Osteoblast (primary cell): ENCODE results near the gene GAN. TPM values are rescaled to one million over a fixed set of nuclear protein-coding genes. Genes with fewer than 3 reads are reported as not detected.

Experiments
- DNase-seq: peaks from one replicate; pipeline ENCODE4 v3.0.0; 2011; ENCODE audit warnings: low spot score, mixed read lengths; ENCODE audit not compliant: insufficient read length; ENCODE audit errors: missing footprints
- H2AFZ ChIP-seq: 2 replicates; pipeline ENCODE4 v1.6.0; 2011; ENCODE audit warnings: mild to moderate bottlenecking, low read length
- H3K27ac ChIP-seq: 2 replicates; pipeline ENCODE4 v1.5.1; 2011; ENCODE audit warnings: mild to moderate bottlenecking, low read depth, low read length, moderate library complexity
- H3K27me3 ChIP-seq: 2 replicates; pipeline ENCODE4 v1.6.0; 2012; ENCODE audit warnings: mild to moderate bottlenecking, control low read depth, inconsistent platforms, low read length, moderate library complexity; ENCODE audit not compliant: insufficient read depth
- H3K36me3 ChIP-seq: 2 replicates; pipeline ENCODE4 v1.5.1; 2011; ENCODE audit warnings: mild to moderate bottlenecking, low read length, control low read depth, moderate library complexity; ENCODE audit not compliant: insufficient read depth
- H3K4me1 ChIP-seq: 2 replicates; pipeline ENCODE4 v1.5.1; 2011; ENCODE audit warnings: mild to moderate bottlenecking, low read length, control low read depth, moderate library complexity; ENCODE audit not compliant: insufficient read depth
- H3K4me2 ChIP-seq: 2 replicates; pipeline ENCODE4 v1.6.0; 2011; ENCODE audit warnings: mild to moderate bottlenecking, low read length; ENCODE audit not compliant: insufficient read depth
- H3K4me3 ChIP-seq: fragments of 200-600 bp; sonication (generic); 3 replicates; pipeline ENCODE4 v1.5.1; 2012; ENCODE audit warnings: mild to moderate bottlenecking, low read length, inconsistent platforms; ENCODE audit not compliant: insufficient read depth
- H3K79me2 ChIP-seq: 2 replicates; pipeline ENCODE4 v1.6.0; 2012; ENCODE audit warnings: mild to moderate bottlenecking, low read length, control low read depth, inconsistent platforms; ENCODE audit not compliant: insufficient read depth
- H3K9me3 ChIP-seq: 2 replicates; pipeline ENCODE4 v1.5.1; 2011; ENCODE audit warnings: low read depth, low read length, control low read depth
- H4K20me1 ChIP-seq: 2 replicates; pipeline ENCODE4 v1.6.0; 2012; ENCODE audit warnings: mild to moderate bottlenecking, low read length, control low read depth; ENCODE audit not compliant: insufficient read depth
- total RNA-seq: library from RNA; depleted of rRNA; stranded (reverse); fragments of >200 nt; gene quantifications from 2 replicates; pipeline ENCODE4 v1.2.3, GENCODE V29; 2012
- TF ChIP-seq, protein P1 (sequence below): IDR thresholded peaks from 2 replicates; pipeline ENCODE4 v1.5.1; 2011; ENCODE audit warnings: mild to moderate bottlenecking, low read depth, low read length, moderate library complexity; ENCODE audit errors: extremely low read depth

The GAN gene
- total RNA-seq, 1 donor: 10.9 TPM

DNA sequence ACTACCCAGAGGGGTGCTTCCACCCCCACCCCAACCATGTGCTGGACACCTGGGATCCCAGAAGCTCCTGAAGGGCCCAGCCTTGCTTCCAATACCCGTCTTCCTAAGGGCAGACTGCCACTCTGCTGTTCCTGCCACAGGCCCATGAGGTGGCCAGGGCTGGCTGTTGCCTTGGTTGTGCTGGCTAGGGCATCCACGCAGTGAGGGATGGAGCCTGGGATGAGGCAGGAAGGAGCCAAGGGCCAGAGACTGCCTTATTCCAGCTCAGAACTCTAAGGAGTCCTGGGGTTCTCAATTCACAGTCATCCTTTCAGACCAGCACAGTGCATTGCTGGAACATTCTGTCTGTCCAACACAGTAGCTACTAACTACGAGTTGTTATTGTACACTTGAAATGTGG is 38.4 kb upstream of the GAN start:
- H3K36me3 ChIP-seq: no peaks in the 10 kb centered on the region
- no peak overlapping the region for H3K4me2 ChIP-seq
- no peak overlapping the region for H3K4me3 ChIP-seq
- no peak overlapping the region for H3K27ac ChIP-seq
- H3K9me3 ChIP-seq: no peaks in the 10 kb centered on the region
- no peak overlapping the region for H2AFZ ChIP-seq
- H3K4me1 ChIP-seq: no peaks in the 10 kb centered on the region
- TF ChIP-seq, protein P1, sequence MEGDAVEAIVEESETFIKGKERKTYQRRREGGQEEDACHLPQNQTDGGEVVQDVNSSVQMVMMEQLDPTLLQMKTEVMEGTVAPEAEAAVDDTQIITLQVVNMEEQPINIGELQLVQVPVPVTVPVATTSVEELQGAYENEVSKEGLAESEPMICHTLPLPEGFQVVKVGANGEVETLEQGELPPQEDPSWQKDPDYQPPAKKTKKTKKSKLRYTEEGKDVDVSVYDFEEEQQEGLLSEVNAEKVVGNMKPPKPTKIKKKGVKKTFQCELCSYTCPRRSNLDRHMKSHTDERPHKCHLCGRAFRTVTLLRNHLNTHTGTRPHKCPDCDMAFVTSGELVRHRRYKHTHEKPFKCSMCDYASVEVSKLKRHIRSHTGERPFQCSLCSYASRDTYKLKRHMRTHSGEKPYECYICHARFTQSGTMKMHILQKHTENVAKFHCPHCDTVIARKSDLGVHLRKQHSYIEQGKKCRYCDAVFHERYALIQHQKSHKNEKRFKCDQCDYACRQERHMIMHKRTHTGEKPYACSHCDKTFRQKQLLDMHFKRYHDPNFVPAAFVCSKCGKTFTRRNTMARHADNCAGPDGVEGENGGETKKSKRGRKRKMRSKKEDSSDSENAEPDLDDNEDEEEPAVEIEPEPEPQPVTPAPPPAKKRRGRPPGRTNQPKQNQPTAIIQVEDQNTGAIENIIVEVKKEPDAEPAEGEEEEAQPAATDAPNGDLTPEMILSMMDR: no peak
- H3K27me3 ChIP-seq: no peaks in the 10 kb centered on the region
- H3K79me2 ChIP-seq: no peaks in the 10 kb centered on the region
- no peaks in the 10 kb centered on the region for H4K20me1 ChIP-seq
- no peak for DNase-seq

DNA sequence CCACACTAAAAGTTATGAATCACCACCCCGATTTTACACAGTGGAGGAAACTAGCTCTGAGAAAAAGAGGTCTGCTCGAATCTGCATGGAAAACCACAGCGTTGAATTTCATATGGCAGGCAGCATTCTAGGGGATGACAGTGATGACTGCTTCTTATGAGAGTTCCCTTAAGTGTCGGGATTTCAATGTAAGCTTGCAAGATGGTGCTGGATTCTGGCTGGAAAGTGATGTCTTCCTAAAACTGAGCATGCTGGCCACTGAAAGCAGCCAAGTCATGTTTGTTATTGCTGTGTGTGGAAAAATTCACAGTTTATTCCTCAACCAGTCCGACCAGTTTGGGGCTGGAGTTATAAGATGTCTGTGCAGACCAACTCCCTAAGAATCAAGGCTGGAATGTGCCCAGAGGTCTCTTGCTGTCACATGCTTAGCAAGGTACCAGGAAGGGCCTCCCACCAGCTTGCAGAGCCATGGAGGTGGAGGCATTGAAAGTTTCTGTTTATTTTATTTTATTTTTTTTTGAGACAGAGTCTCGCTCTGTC is 37.2 kb upstream of the GAN start:
- no peak overlapping the region for H3K4me2 ChIP-seq
- H3K36me3 ChIP-seq: no peaks in the 10 kb centered on the region
- no peak overlapping the region for H3K4me3 ChIP-seq
- no peak overlapping the region for H2AFZ ChIP-seq
- no peaks in the 10 kb centered on the region for H4K20me1 ChIP-seq
- no peak for DNase-seq
- no peaks in the 10 kb centered on the region for H3K79me2 ChIP-seq
- no peaks in the 10 kb centered on the region for H3K4me1 ChIP-seq
- H3K27me3 ChIP-seq: no peaks in the 10 kb centered on the region
- TF ChIP-seq, protein P1: no peak
- H3K9me3 ChIP-seq: no peaks in the 10 kb centered on the region
- H3K27ac ChIP-seq: no peak overlapping the region

DNA sequence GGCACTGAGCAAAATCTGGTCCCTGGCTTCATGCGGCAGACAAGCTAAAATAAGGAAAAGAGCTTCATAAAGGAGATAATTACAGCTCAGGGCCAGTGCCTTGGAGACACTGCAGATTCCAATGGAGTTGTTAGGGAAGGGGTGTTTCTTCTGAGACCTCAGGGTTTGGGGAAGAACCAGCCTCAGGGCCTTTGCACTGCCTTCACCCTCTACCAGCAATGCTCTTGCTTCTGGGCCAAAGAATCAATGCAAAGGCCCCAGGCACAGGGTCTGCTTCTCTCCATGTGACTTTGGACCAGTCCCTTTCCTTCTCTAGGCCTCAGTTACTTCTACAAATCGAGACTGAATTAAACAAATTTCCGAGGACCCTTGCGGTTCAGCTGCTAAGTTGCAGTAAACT is 36.2 kb upstream of the GAN start:
- no peak overlapping the region for H3K4me2 ChIP-seq
- H3K27me3 ChIP-seq: no peaks in the 10 kb centered on the region
- H3K4me3 ChIP-seq: no peak overlapping the region
- no peak overlapping the region for H3K27ac ChIP-seq
- no peaks in the 10 kb centered on the region for H3K36me3 ChIP-seq
- H3K4me1 ChIP-seq: no peaks in the 10 kb centered on the region
- no peaks in the 10 kb centered on the region for H3K9me3 ChIP-seq
- H2AFZ ChIP-seq: no peak overlapping the region
- TF ChIP-seq, protein P1: no peak
- no peaks in the 10 kb centered on the region for H4K20me1 ChIP-seq
- H3K79me2 ChIP-seq: no peaks in the 10 kb centered on the region
- no peak for DNase-seq

DNA sequence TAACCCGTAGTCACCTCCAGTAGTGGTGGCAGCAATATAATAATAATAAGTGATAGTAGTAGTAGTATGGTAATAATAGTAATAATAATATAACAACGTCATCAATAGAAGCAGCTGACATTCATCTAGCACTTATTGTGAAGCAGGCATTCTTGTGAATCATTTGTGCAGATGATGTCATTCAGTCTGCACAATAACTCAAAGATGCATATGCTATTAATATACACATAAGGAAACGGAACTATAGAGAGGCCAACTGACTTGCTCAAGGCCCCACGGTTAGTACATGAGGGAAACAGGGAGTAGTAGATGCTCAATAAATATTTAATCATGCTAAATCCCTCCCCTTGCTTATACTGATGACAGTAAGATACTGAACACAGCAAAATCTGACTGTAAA is 35.4 kb upstream of the GAN start:
- Histone ChIP-seq H2AFZ (no peak overlapping the region), H3K4me2 (no peak overlapping the region), H3K9me3 (no peaks in the 10 kb centered on the region), H3K36me3 (no peaks in the 10 kb centered on the region), H3K4me3 (no peak overlapping the region), H4K20me1 (no peaks in the 10 kb centered on the region), H3K4me1 (no peaks in the 10 kb centered on the region), H3K79me2 (no peaks in the 10 kb centered on the region), H3K27ac (no peak overlapping the region), H3K27me3 (no peaks in the 10 kb centered on the region)
- TF ChIP-seq, protein P1: no peak
- no peak for DNase-seq
